WTC11 (cell line): Measurements from ENCODE around the gene PTPRN2.

Experiments used
- CTCF ChIP-seq: fragments of 200-600 bp; IDR thresholded peaks from 2 replicates; pipeline ENCODE4 v1.8.0; 2022; ENCODE audit warnings: antibody characterized with exemption
- JUN ChIP-seq: sonication (generic); formaldehyde crosslinking; IDR thresholded peaks from 2 replicates; pipeline ENCODE4 v1.8.0; 2023; ENCODE audit warnings: mild to moderate bottlenecking, missing genetic modification reagents
- MAX ChIP-seq: sonication (generic); formaldehyde crosslinking; IDR thresholded peaks from 2 replicates; pipeline ENCODE4 v1.8.0; 2022; ENCODE audit warnings: mild to moderate bottlenecking, missing genetic modification reagents
- TCF7 ChIP-seq: sonication (generic); formaldehyde crosslinking; IDR thresholded peaks from 2 replicates; pipeline ENCODE4 v1.8.0; 2022; ENCODE audit warnings: mild to moderate bottlenecking, low read depth, missing genetic modification reagents, moderate library complexity
- USF2 ChIP-seq: sonication (generic); formaldehyde crosslinking; IDR thresholded peaks from 2 replicates; pipeline ENCODE4 v1.8.1; 2023; ENCODE audit warnings: mild to moderate bottlenecking, missing genetic modification reagents, moderate library complexity

- TF ChIP-seq USF2 (CRISPR knock-in tag) (no peak), CTCF (no peak), JUN (CRISPR knock-in tag) (no peak), TCF7 (CRISPR knock-in tag) (no peak), MAX (CRISPR knock-in tag) (no peak)
These were observed 288.0 kb downstream of the PTPRN2 start for GRCh38 chr7:158299607-158300006.
